Measurements from ENCODE around the gene PRLHR.

The PRLHR gene

DNA sequence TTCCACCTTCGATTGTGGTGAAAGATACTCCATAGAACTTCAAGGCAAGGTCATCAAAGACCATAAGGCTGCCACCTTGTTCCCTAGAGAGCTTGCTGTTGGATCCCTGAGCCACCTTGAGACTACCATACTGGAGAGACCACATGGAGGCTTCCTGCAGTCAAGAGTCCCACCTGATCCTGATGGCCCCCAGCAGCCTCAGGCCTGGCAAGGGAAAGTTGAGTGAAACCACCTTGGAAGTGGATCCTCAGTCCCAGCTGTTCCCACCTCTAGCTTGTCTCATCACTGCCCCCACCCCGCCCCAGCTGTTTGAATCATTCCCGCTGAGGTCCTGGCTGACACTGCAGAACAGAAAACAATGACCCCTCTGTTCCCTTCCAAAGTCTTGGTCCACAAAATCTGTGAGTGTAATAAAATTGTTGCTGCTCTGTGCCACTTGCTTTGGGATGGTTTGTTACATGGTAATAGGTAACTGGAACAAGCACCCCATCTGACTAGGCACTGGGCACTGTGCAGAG, 32.0 kb downstream of the PRLHR start:
- TF ChIP-seq, protein P1, sequence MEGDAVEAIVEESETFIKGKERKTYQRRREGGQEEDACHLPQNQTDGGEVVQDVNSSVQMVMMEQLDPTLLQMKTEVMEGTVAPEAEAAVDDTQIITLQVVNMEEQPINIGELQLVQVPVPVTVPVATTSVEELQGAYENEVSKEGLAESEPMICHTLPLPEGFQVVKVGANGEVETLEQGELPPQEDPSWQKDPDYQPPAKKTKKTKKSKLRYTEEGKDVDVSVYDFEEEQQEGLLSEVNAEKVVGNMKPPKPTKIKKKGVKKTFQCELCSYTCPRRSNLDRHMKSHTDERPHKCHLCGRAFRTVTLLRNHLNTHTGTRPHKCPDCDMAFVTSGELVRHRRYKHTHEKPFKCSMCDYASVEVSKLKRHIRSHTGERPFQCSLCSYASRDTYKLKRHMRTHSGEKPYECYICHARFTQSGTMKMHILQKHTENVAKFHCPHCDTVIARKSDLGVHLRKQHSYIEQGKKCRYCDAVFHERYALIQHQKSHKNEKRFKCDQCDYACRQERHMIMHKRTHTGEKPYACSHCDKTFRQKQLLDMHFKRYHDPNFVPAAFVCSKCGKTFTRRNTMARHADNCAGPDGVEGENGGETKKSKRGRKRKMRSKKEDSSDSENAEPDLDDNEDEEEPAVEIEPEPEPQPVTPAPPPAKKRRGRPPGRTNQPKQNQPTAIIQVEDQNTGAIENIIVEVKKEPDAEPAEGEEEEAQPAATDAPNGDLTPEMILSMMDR (IDR thresholded peaks at IDR 0.05; ENCODE audit: insufficient read depth, low read length, poor library complexity, severe bottlenecking): no peak
- DNase-seq (ENCODE audit: extremely low read depth, insufficient read length): no peak
- H3K4me3 ChIP-seq (replicated peaks; ENCODE audit: low read depth, low read length): no peak overlapping the region
- no peaks in the 10 kb centered on the region for H3K36me3 ChIP-seq (ENCODE audit: control insufficient read depth, insufficient read depth, low read length)
- H3K27me3 ChIP-seq (replicated peaks; ENCODE audit: control insufficient read depth, insufficient read depth, low read length): no peaks in the 10 kb centered on the region; the same call in none of the 2 replicates

- H3K36me3 ChIP-seq (ENCODE audit: control insufficient read depth, insufficient read depth, low read length): no peaks in the 10 kb centered on the region
- DNase-seq (ENCODE audit: extremely low read depth, insufficient read length): no peak
- no peaks in the 10 kb centered on the region; the same call in none of the 2 replicates for H3K27me3 ChIP-seq (replicated peaks; ENCODE audit: control insufficient read depth, insufficient read depth, low read length)
- TF ChIP-seq, protein P1 (IDR thresholded peaks at IDR 0.05; ENCODE audit: insufficient read depth, low read length, poor library complexity, severe bottlenecking): no peak
- H3K4me3 ChIP-seq (replicated peaks; ENCODE audit: low read depth, low read length): no peak overlapping the region
These were observed 32.6 kb downstream of the PRLHR start for GRCh38 chr10:118562851-118563250.

DNA sequence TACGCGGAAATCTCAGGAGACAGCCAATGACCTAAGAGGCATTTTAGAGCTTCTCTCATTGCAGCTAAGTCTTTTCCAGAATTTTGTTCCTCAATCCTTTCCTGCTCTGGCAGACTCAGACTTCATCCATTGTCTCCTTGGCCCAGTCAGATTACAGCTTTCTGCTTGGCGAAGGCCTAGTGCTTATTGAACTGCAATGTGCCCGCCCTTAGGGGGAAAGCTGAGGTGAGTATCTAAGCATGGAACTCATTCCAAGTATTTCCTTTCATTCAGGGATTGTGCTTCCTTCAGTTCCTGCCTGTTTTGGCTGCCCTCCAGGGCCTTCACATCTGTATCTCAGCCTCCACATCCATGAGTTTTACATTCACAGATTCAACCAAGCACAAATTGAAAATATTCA, 37.5 kb downstream of the PRLHR start:
- TF ChIP-seq, protein P1 (IDR thresholded peaks at IDR 0.05; ENCODE audit: insufficient read depth, low read length, poor library complexity, severe bottlenecking): no peak
- Histone ChIP-seq H3K4me3 (replicated peaks; ENCODE audit: low read depth, low read length) (no peak overlapping the region), H3K27me3 (replicated peaks; ENCODE audit: control insufficient read depth, insufficient read depth, low read length) (no peaks in the 10 kb centered on the region), H3K36me3 (ENCODE audit: control insufficient read depth, insufficient read depth, low read length) (no peaks in the 10 kb centered on the region)
- DNase-seq (ENCODE audit: extremely low read depth, insufficient read length): no peak

DNA sequence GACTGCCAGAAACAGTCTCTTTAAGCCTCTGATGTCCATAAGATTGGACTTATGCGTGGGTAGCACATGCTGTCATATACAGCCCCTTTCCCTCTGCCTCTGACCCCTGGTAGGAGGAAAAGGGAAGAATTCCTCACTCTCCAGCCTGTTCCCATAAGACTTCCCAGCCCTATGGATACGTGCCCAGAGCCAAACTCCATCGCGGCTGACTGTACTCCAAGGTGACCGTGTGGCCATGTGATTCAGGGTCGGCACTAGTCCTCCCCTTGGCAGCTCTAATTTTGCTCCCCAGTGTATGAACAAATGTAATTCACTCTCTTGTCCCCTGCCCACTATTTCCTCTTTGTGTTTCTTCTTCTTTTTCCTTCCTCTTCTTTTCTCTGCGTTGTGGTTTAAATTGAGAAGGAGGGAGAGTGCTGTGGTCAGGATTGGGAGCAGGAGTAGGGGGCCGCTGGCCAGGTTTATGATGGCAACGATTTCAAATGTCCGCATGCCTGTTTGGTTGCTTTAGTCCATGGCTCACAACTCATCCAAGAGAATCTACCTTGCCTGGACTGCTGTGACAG, 43.8 kb downstream of the PRLHR start:
- H3K27me3 ChIP-seq (replicated peaks; ENCODE audit: control insufficient read depth, insufficient read depth, low read length): no peaks in the 10 kb centered on the region; the same call in 1 of the 2 replicates
- TF ChIP-seq, protein P1 (IDR thresholded peaks at IDR 0.05; ENCODE audit: insufficient read depth, low read length, poor library complexity, severe bottlenecking): no peak
- no peak overlapping the region for H3K4me3 ChIP-seq (replicated peaks; ENCODE audit: low read depth, low read length)
- DNase-seq (ENCODE audit: extremely low read depth, insufficient read length): no peak
- H3K36me3 ChIP-seq (ENCODE audit: control insufficient read depth, insufficient read depth, low read length): no peaks in the 10 kb centered on the region

- TF ChIP-seq, protein P1 (IDR thresholded peaks at IDR 0.05; ENCODE audit: insufficient read depth, low read length, poor library complexity, severe bottlenecking): no peak
- Histone ChIP-seq H3K27me3 (replicated peaks; ENCODE audit: control insufficient read depth, insufficient read depth, low read length) (peaks cover 2% of the 10 kb centered on the region), H3K4me3 (replicated peaks; ENCODE audit: low read depth, low read length) (no peak overlapping the region), H3K36me3 (ENCODE audit: control insufficient read depth, insufficient read depth, low read length) (no peaks in the 10 kb centered on the region)
- DNase-seq (ENCODE audit: extremely low read depth, insufficient read length): no peak
These were observed 48.2 kb downstream of the PRLHR start for GRCh38 chr10:118547282-118547681.

Data from GM06990 (cell line).